IMR-90 (cell line): ENCODE measurements around the gene ZFYVE28. TPM values are rescaled to one million over a fixed set of nuclear protein-coding genes. Genes with fewer than 3 reads are reported as not detected.

Experiments used
- ATAC-seq: fragments of 200-7000 bp; cut with Tn5 transposase; 2 replicates; pipeline ENCODE4 v1.9.1; 2020; ENCODE audit warnings: low read depth, mild to moderate bottlenecking, moderate library complexity
- BruUV-seq: library from RNA; stranded (reverse); fragments of 400-500 nt; replicated peaks from 2 replicates; lab custom pipeline; 2021; lab: Mats Ljungman, UMichigan
- CTCF ChIA-PET: fragments of 300-600 bp; formaldehyde crosslinking; extraction: SDS; loops from one replicate; lab custom pipeline; 2021; ENCODE audit warnings: antibody characterized with exemption; lab: Yijun Ruan, JAX
- POLR2A ChIA-PET: fragments of 300-600 bp; sonication (Branson Sonifier 250); formaldehyde crosslinking; loops from one replicate; lab custom pipeline; 2022; ENCODE audit warnings: antibody characterized with exemption; ENCODE audit not compliant: unreplicated experiment; lab: Charles Lee
- DNase-seq: peaks from one replicate; pipeline ENCODE4 v3.0.0; 2013
- H2AFZ ChIP-seq: replicated peaks from 2 replicates; pipeline ENCODE3; 2013; ENCODE audit warnings: low read length, mild to moderate bottlenecking; ENCODE audit not compliant: poor library complexity
- H2AK5ac ChIP-seq: 2 replicates; pipeline ENCODE4 v1.6.1; 2013; ENCODE audit warnings: low read depth, low read length, inconsistent platforms
- H2AK9ac ChIP-seq: replicated peaks from 2 replicates; pipeline ENCODE3; 2013; ENCODE audit warnings: mild to moderate bottlenecking, low read depth, low read length, moderate library complexity; ENCODE audit not compliant: poor library complexity
- H2BK120ac ChIP-seq: 2 replicates; pipeline ENCODE4 v1.6.1; 2013; ENCODE audit warnings: low read depth, low read length, inconsistent platforms
- H2BK15ac ChIP-seq: 3 replicates; pipeline ENCODE4 v1.6.1; 2013; ENCODE audit warnings: low read depth, low read length, inconsistent platforms
- H2BK20ac ChIP-seq: 2 replicates; pipeline ENCODE4 v1.6.1; 2013; ENCODE audit warnings: low read depth, mild to moderate bottlenecking, inconsistent platforms, low read length, moderate library complexity
- H2BK5ac ChIP-seq: 2 replicates; pipeline ENCODE4 v1.6.1; 2013; ENCODE audit warnings: mild to moderate bottlenecking, low read depth, low read length, inconsistent platforms; ENCODE audit not compliant: poor library complexity, severe bottlenecking
- H3K14ac ChIP-seq: replicated peaks from 2 replicates; pipeline ENCODE4 v1.6.1; 2013; ENCODE audit warnings: low read depth, low read length, inconsistent platforms
- H3K18ac ChIP-seq: 2 replicates; pipeline ENCODE4 v1.6.1; 2013; ENCODE audit warnings: low read depth, low read length, control low read depth
- H3K23ac ChIP-seq: 2 replicates; pipeline ENCODE4 v1.6.1; 2013; ENCODE audit warnings: low read depth, low read length, inconsistent platforms
- H3K27ac ChIP-seq: 2 replicates; pipeline ENCODE4 v1.5.1; 2013; ENCODE audit warnings: mild to moderate bottlenecking, control low read depth, low read length; ENCODE audit not compliant: insufficient read depth
- H3K27me3 ChIP-seq: 2 replicates; pipeline ENCODE4 v1.6.1; 2013; ENCODE audit warnings: low read length; ENCODE audit not compliant: control insufficient read depth, insufficient read depth
- H3K36me3 ChIP-seq: 2 replicates; pipeline ENCODE4 v1.6.1; 2013; ENCODE audit warnings: low read length, mixed read lengths; ENCODE audit not compliant: control insufficient read depth, insufficient read depth
- H3K4ac ChIP-seq: 2 replicates; pipeline ENCODE4 v1.6.1; 2013; ENCODE audit warnings: low read depth, low read length, inconsistent platforms
- H3K4me1 ChIP-seq: 2 replicates; pipeline ENCODE4 v1.6.1; 2013; ENCODE audit warnings: low read length, mixed read lengths; ENCODE audit not compliant: control insufficient read depth, insufficient read depth
- H3K4me2 ChIP-seq: 2 replicates; pipeline ENCODE4 v1.6.1; 2013; ENCODE audit warnings: low read depth, mild to moderate bottlenecking, control low read depth, low read length, moderate library complexity
- H3K4me3 ChIP-seq: 2 replicates; pipeline ENCODE4 v1.5.1; 2013; ENCODE audit warnings: low read depth, mild to moderate bottlenecking, control low read depth, low read length, moderate library complexity; ENCODE audit not compliant: insufficient read depth
- H3K56ac ChIP-seq: 2 replicates; pipeline ENCODE4 v1.6.1; 2013; ENCODE audit warnings: low read length, inconsistent platforms; ENCODE audit not compliant: insufficient read depth; ENCODE audit errors: extremely low read depth
- H3K79me1 ChIP-seq, 2 experiments: 2 replicates each; pipeline ENCODE4 v1.6.1; 2013; ENCODE audit warnings: low read length in 2 of 2, inconsistent platforms in 1 of 2, low read depth in 1 of 2
- H3K9ac ChIP-seq: 2 replicates; pipeline ENCODE4 v1.6.1; 2013; ENCODE audit warnings: low read depth, low read length, control low read depth
- H3K9me1 ChIP-seq: 2 replicates; pipeline ENCODE4 v1.6.1; 2013; ENCODE audit warnings: low read length, inconsistent platforms; ENCODE audit not compliant: insufficient read depth
- H3K9me3 ChIP-seq: 2 replicates; pipeline ENCODE4 v1.6.1; 2013; ENCODE audit warnings: low read length; ENCODE audit not compliant: control insufficient read depth, insufficient read depth
- H4K20me1 ChIP-seq: 2 replicates; pipeline ENCODE4 v1.6.1; 2013; ENCODE audit warnings: low read length, inconsistent platforms; ENCODE audit not compliant: insufficient read depth
- H4K5ac ChIP-seq: 2 replicates; pipeline ENCODE4 v1.6.1; 2013; ENCODE audit warnings: mild to moderate bottlenecking, low read depth, low read length, control low read depth
- H4K8ac ChIP-seq, 2 experiments: 2 replicates each; pipeline ENCODE4 v1.6.1; 2013; ENCODE audit warnings: low read depth in 2 of 2, low read length in 2 of 2, control low read depth in 1 of 2, inconsistent platforms in 1 of 2
- H4K91ac ChIP-seq: 2 replicates; pipeline ENCODE4 v1.6.1; 2013; ENCODE audit warnings: low read depth, low read length, inconsistent platforms; ENCODE audit not compliant: insufficient read depth
- CEBPB ChIP-seq: IDR thresholded peaks from 2 replicates; pipeline ENCODE4 v1.6.1; 2012; ENCODE audit warnings: low read depth, low read length, improper control_type of control experiment
- CHD1 ChIP-seq: IDR thresholded peaks from 2 replicates; pipeline ENCODE4 v1.6.1; 2012; ENCODE audit warnings: low read depth, low read length, improper control_type of control experiment
- ELK1 ChIP-seq: fragments of 150-350 bp; IDR thresholded peaks from 2 replicates; pipeline ENCODE4 v1.6.1; 2016; ENCODE audit warnings: low read depth, mild to moderate bottlenecking, low read length, moderate library complexity, borderline replicate concordance
- FOS ChIP-seq: fragments of 150-350 bp; IDR thresholded peaks from 2 replicates; pipeline ENCODE4 v1.6.1; 2016; ENCODE audit warnings: low read depth, low read length
- MAFK ChIP-seq: IDR thresholded peaks from 2 replicates; pipeline ENCODE4 v1.6.1; 2012; ENCODE audit warnings: low read depth, low read length, improper control_type of control experiment
- MAZ ChIP-seq: IDR thresholded peaks from 2 replicates; pipeline ENCODE4 v1.6.1; 2012; ENCODE audit warnings: low read depth, mild to moderate bottlenecking, low read length, improper control_type of control experiment, moderate library complexity, borderline replicate concordance
- MXI1 ChIP-seq: IDR thresholded peaks from 2 replicates; pipeline ENCODE4 v1.6.1; 2012; ENCODE audit warnings: low read depth, mild to moderate bottlenecking, low read length, moderate library complexity, borderline replicate concordance
- NFE2L2 ChIP-seq: fragments of 150-350 bp; IDR thresholded peaks from 2 replicates; pipeline ENCODE4 v1.6.1; 2016; ENCODE audit warnings: low read depth, mild to moderate bottlenecking, low read length
- POLR2A ChIP-seq: IDR thresholded peaks from 2 replicates; pipeline ENCODE4 v1.6.1; 2012; ENCODE audit warnings: mild to moderate bottlenecking, low read depth, low read length
- RAD21 ChIP-seq: IDR thresholded peaks from 2 replicates; pipeline ENCODE4 v1.6.1; 2012; ENCODE audit warnings: low read length, improper control_type of control experiment
- RCOR1 ChIP-seq: IDR thresholded peaks from 2 replicates; pipeline ENCODE4 v1.6.1; 2012; ENCODE audit warnings: mild to moderate bottlenecking, low read length, improper control_type of control experiment; ENCODE audit not compliant: insufficient replicate concordance
- RFX5 ChIP-seq: IDR thresholded peaks from 2 replicates; pipeline ENCODE4 v1.8.0; 2012; ENCODE audit warnings: low read depth, mild to moderate bottlenecking, low read length, moderate library complexity
- SMC3 ChIP-seq: fragments of 150-350 bp; IDR thresholded peaks from 2 replicates; pipeline ENCODE4 v1.6.1; 2016; ENCODE audit warnings: low read depth, mild to moderate bottlenecking, antibody characterized with exemption, low read length, moderate library complexity
- USF2 ChIP-seq: fragments of 150-350 bp; IDR thresholded peaks from 2 replicates; pipeline ENCODE4 v1.6.1; 2017; ENCODE audit warnings: mild to moderate bottlenecking, antibody characterized with exemption, low read length, low read depth
- WGBS, 2 experiments: methylation state at CpG; one replicate each; pipeline versions ENCODE4 v1.1.5 to v1.1.7; 2013; ENCODE audit warnings: missing lambda C conversion rate in 2 of 2; ENCODE audit not compliant: insufficient read length in 1 of 2; ENCODE audit errors: extremely low coverage in 2 of 2; 5-methylcytosine and 5-hydroxymethylcytosine counted together
- dilution Hi-C: fragments of 300-500 bp; cut with HindIII; formaldehyde crosslinking; loops from one replicate; pipeline ENCODE4 v1.14.3; 2018; ENCODE audit warnings: low sequenced_read_pairs; ENCODE audit not compliant: unreplicated experiment
- in situ Hi-C: fragments of 300-500 bp; cut with MboI; formaldehyde crosslinking; loops from 3 replicates; pipeline ENCODE4 v1.14.3; 2019; ENCODE audit warnings: low sequenced_read_pairs, inconsistent platforms, mixed read lengths
- intact Hi-C: fragments of 100-400 bp; cut with micrococcal nuclease; formaldehyde crosslinking; loops from 2 replicates; pipeline ENCODE4 v1.10.0; 2022
- polyA plus RNA-seq, 3 experiments: library from polyadenylated mRNA; depleted of rRNA; stranded (reverse); fragments of >200 nt; gene quantifications; 2 replicates each; pipeline ENCODE4 v1.2.3, GENCODE V29; 2012; ENCODE audit warnings: low replicate concordance in 1 of 3
- total RNA-seq: library from RNA; depleted of rRNA; stranded (reverse); fragments of >200 nt; gene quantifications from 2 replicates; pipeline ENCODE4 v1.2.3, GENCODE V29; 2012
- TF ChIP-seq, protein P1 (sequence below): conservative IDR thresholded peaks from 2 replicates; pipeline ENCODE4 v1.5.1; 2012; ENCODE audit warnings: mild to moderate bottlenecking, low read depth, low read length, improper control_type of control experiment

The ZFYVE28 gene
- total and polyA plus RNA-seq, 2 of the 4 experiments (the other 2 are of a cell fraction), result 0.36 to 1.2 TPM

GRCh38 chr4:2436761-2437474 lies 18.5 kb upstream of the ZFYVE28 start:
- POLR2A ChIA-PET, result no interaction called here
- in situ Hi-C loops (no loop called here), dilution Hi-C loops (no loop called here), intact Hi-C loops (no loop called here)
- no TSS peak for BruUV-seq
- WGBS, 2 experiments, result 75% methylated on average over 21 of the region's 30 CpGs; no CpG with 5 or more reads in 1 of the 2 experiments
- Histone ChIP-seq H3K14ac (no peak overlapping the region), H2AFZ (no peak overlapping the region), H3K27me3 (peaks cover 2% of the 10 kb centered on the region; the same call in 1 of the 2 replicates), H3K4me2 (no peak overlapping the region), H4K8ac (no peak overlapping the region), H3K4ac (no peak overlapping the region), H3K18ac (no peak overlapping the region), H2BK120ac (no peak overlapping the region), H3K56ac (no peak overlapping the region), H3K4me1 (peaks cover 7% of the 10 kb centered on the region), H3K4me3 (no peak overlapping the region), H3K36me3 (no peaks in the 10 kb centered on the region), H3K23ac (no peak overlapping the region), H4K5ac (no peak overlapping the region), H3K9me3 (no peaks in the 10 kb centered on the region), H2BK15ac (no peak overlapping the region), H3K79me1 (no peaks in the 10 kb centered on the region), H2BK20ac (no peak overlapping the region), H3K9me1 (0 out of 2 replicates have a peak, but pooled peaks cover 3% of the 10 kb centered on the region), H2BK5ac (no peak overlapping the region), H2AK9ac (no peak overlapping the region), H3K9ac (no peak overlapping the region), H2AK5ac (no peak overlapping the region), H3K27ac (no peak overlapping the region), H4K91ac (no peak overlapping the region), H4K20me1 (no peaks in the 10 kb centered on the region)
- no peak for DNase-seq
- ATAC-seq, result no peak
- CTCF ChIA-PET, result interaction anchor here (0.7 to 1.0 kb wide), 2 partner anchors 9 to 506 kb away, joined by 3 read pairs; no protein-coding TSS in a partner anchor
- TF ChIP-seq MAZ (no peak), RAD21 (no peak), ELK1 (no peak), MAFK (no peak), SMC3 (no peak), RFX5 (no peak), USF2 (no peak), CHD1 (no peak), POLR2A (no peak), NFE2L2 (no peak), RCOR1 (no peak), CEBPB (no peak), MXI1 (no peak), FOS (no peak)
- TF ChIP-seq, protein P1, sequence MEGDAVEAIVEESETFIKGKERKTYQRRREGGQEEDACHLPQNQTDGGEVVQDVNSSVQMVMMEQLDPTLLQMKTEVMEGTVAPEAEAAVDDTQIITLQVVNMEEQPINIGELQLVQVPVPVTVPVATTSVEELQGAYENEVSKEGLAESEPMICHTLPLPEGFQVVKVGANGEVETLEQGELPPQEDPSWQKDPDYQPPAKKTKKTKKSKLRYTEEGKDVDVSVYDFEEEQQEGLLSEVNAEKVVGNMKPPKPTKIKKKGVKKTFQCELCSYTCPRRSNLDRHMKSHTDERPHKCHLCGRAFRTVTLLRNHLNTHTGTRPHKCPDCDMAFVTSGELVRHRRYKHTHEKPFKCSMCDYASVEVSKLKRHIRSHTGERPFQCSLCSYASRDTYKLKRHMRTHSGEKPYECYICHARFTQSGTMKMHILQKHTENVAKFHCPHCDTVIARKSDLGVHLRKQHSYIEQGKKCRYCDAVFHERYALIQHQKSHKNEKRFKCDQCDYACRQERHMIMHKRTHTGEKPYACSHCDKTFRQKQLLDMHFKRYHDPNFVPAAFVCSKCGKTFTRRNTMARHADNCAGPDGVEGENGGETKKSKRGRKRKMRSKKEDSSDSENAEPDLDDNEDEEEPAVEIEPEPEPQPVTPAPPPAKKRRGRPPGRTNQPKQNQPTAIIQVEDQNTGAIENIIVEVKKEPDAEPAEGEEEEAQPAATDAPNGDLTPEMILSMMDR, result no peak
